HepG2 (cell line): Measurements from ENCODE around the gene BPIFB4. TPM values are rescaled to one million over a fixed set of nuclear protein-coding genes. Genes with fewer than 3 reads are reported as not detected.

ENCODE experiments used
- ATAC-seq: fragments of 200-7000 bp; cut with Tn5 transposase; 3 replicates; pipeline ENCODE4 v1.9.1; 2020; ENCODE audit warnings: mild to moderate bottlenecking, moderate library complexity
- BruUV-seq: library from RNA; stranded (reverse); fragments of 400-500 nt; replicated peaks from 2 replicates; lab custom pipeline; 2021; lab: Mats Ljungman, UMichigan
- CTCF ChIA-PET: fragments of 300-600 bp; formaldehyde crosslinking; extraction: SDS; loops from one replicate; lab custom pipeline; 2021; ENCODE audit warnings: low total read pairs, inconsistent platforms, low intra/inter-chr PET ratio; lab: Yijun Ruan, JAX
- POLR2A ChIA-PET: fragments of 350-600 bp; sonication (Branson Sonifier 250); formaldehyde crosslinking; loops from one replicate; lab custom pipeline; 2020; ENCODE audit warnings: antibody characterized with exemption, inconsistent platforms; lab: Yijun Ruan, JAX
- DNase-seq: peaks from one replicate; pipeline ENCODE4 v3.0.0-alpha.2; 2015; ENCODE audit warnings: low spot score
- FAIRE-seq: peaks from 3 replicates; lab custom pipeline; 2011; peaks lifted over from hg19 to GRCh38; lab: Jason Lieb, UNC
- H2AFZ ChIP-seq: one replicate; pipeline ENCODE4 v1.6.1; 2011; ENCODE audit warnings: low read length, inconsistent platforms
- H3K27ac ChIP-seq: fragments of 300-600 bp; 3 replicates; pipeline ENCODE4 v1.8.0; 2011; ENCODE audit warnings: mixed run types, mild to moderate bottlenecking, mixed read lengths, low read length, inconsistent platforms; ENCODE audit not compliant: insufficient read depth; ENCODE audit errors: extremely low read length
- H3K27me3 ChIP-seq, 2 experiments: fragments of 200-600 bp in 1 of 2; 2 replicates in 1 of 2; 3 replicates in 1 of 2; pipeline versions ENCODE4 v1.6.0 to v1.8.0; 2011; ENCODE audit warnings: low read length in 2 of 2, mild to moderate bottlenecking in 2 of 2, moderate library complexity in 2 of 2, inconsistent platforms in 1 of 2; ENCODE audit not compliant: insufficient read depth in 2 of 2, control insufficient read depth in 1 of 2
- H3K36me3 ChIP-seq, 2 experiments: fragments of 200-600 bp in 1 of 2; replicated peaks in 1 of 2; 2 replicates in 1 of 2; 3 replicates in 1 of 2; pipeline versions ENCODE4 v1.5.1 to v1.8.0; 2011; ENCODE audit warnings: low read length in 2 of 2, inconsistent platforms in 1 of 2; ENCODE audit not compliant: insufficient read depth in 2 of 2, control insufficient read depth in 1 of 2
- H3K4me1 ChIP-seq: 2 replicates; pipeline ENCODE4 v1.5.1; 2012; ENCODE audit warnings: low read length, inconsistent platforms; ENCODE audit not compliant: insufficient read depth
- H3K4me2 ChIP-seq: 2 replicates; pipeline ENCODE4 v1.6.0; 2011; ENCODE audit warnings: low read depth, low read length, inconsistent platforms
- H3K4me3 ChIP-seq, 3 experiments: fragments of 200-600 bp in 1 of 3; sonication (generic), shearing (Covaris generic) in 1 of 3; replicated peaks in 1 of 3; 2 replicates each; pipeline ENCODE4 v1.5.1; 2011 to 2016; ENCODE audit warnings: low read length in 3 of 3, inconsistent platforms in 2 of 3, low read depth in 2 of 3, mild to moderate bottlenecking in 2 of 3, control low read depth in 1 of 3, mixed read lengths in 1 of 3; ENCODE audit not compliant: insufficient read depth in 1 of 3
- H3K79me2 ChIP-seq: one replicate; pipeline ENCODE4 v1.6.1; 2011; ENCODE audit warnings: low read length, inconsistent platforms; ENCODE audit not compliant: insufficient read depth
- H3K9ac ChIP-seq: 2 replicates; pipeline ENCODE4 v1.6.0; 2011; ENCODE audit warnings: mild to moderate bottlenecking, low read depth, low read length, inconsistent platforms; ENCODE audit not compliant: insufficient read depth
- H3K9me3 ChIP-seq: 2 replicates; pipeline ENCODE4 v1.5.1; 2012; ENCODE audit warnings: mild to moderate bottlenecking, low read length
- H4K20me1 ChIP-seq: 2 replicates; pipeline ENCODE4 v1.6.0; 2011; ENCODE audit warnings: inconsistent platforms, mild to moderate bottlenecking, low read length, moderate library complexity; ENCODE audit not compliant: insufficient read depth
- AGO1 ChIP-seq: fragments of 200-400 bp; formaldehyde crosslinking; IDR thresholded peaks from 2 replicates; pipeline ENCODE4 v1.6.1; 2017; ENCODE audit warnings: mild to moderate bottlenecking, low read depth, low read length, moderate library complexity; ENCODE audit not compliant: poor library complexity, severe bottlenecking
- MTA3 ChIP-seq: sonication (generic); formaldehyde crosslinking; IDR thresholded peaks from 2 replicates; pipeline ENCODE4 v1.4.0; 2020; ENCODE audit warnings: missing genetic modification reagents
- POLR2A ChIP-seq, 2 experiments: IDR thresholded peaks; 2 replicates each; pipeline ENCODE4 v1.6.1; 2011; ENCODE audit warnings: low read depth in 2 of 2, low read length in 2 of 2, mild to moderate bottlenecking in 1 of 2, moderate library complexity in 1 of 2; ENCODE audit not compliant: insufficient read depth in 1 of 2
- POLR2G ChIP-seq: fragments of 200-400 bp; formaldehyde crosslinking; IDR thresholded peaks from 2 replicates; pipeline ENCODE4 v1.6.1; 2018; ENCODE audit warnings: mild to moderate bottlenecking, low read depth, low read length, moderate library complexity
- ZNF136 ChIP-seq: sonication (generic); formaldehyde crosslinking; IDR thresholded peaks from 2 replicates; pipeline ENCODE4 v1.8.1; 2022; ENCODE audit warnings: low read depth, mild to moderate bottlenecking, moderate library complexity, missing genetic modification reagents
- ZNF24 ChIP-seq: fragments of 450-650 bp; IDR thresholded peaks from 2 replicates; pipeline ENCODE4 v1.6.1; 2017; ENCODE audit warnings: antibody characterized with exemption, mild to moderate bottlenecking
- WGBS: methylation state at CpG from one replicate; pipeline ENCODE4 v1.1.6; 2017; ENCODE audit warnings: low lambda C conversion rate; 5-methylcytosine and 5-hydroxymethylcytosine counted together
- in situ Hi-C: cut with HindIII; loops from 2 replicates; pipeline ENCODE4 v1.10.0; 2017; ENCODE audit warnings: low pct_unique_long_range_greater_than_20kb; ENCODE audit not compliant: extremely low pct_ligation_motif_present
- intact Hi-C: fragments of 100-400 bp; cut with micrococcal nuclease; formaldehyde crosslinking; loops from one replicate; pipeline ENCODE4 v1.10.0; 2022; ENCODE audit not compliant: unreplicated experiment
- polyA plus RNA-seq, 8 experiments: library from polyadenylated mRNA; depleted of rRNA in 3 of 8; stranded (reverse) in 7 of 8; unstranded in 1 of 8; fragments of >200 nt; fragmentation: Illumina TruSeq in 4 of 8; extraction: Trizol in 4 of 8; gene quantifications; 2 replicates each; pipeline versions ENCODE4 v1.2.1 to v1.2.3, GENCODE V29; 2011 to 2016; ENCODE audit warnings: low read depth in 4 of 8, missing spikeins in 1 of 8, mixed read lengths in 1 of 8; ENCODE audit not compliant: insufficient read depth in 1 of 8
- total RNA-seq, 5 experiments: library from RNA; depleted of rRNA; stranded (reverse); fragments of >200 nt; fragmentation: Illumina TruSeq; extraction: Trizol; gene quantifications; 2 replicates each; pipeline ENCODE4 v1.2.3, GENCODE V29; 2016; ENCODE audit warnings: low read depth in 1 of 5

The BPIFB4 gene
- total and polyA plus RNA-seq, 2 of the 13 experiments (the other 11 are each of a cell fraction or from before 2014, with no cell fraction given) = 0.09 TPM; not detected in 1

- no peak overlapping the region for H3K4me3 ChIP-seq
- TF ChIP-seq AGO1 = peak; percentile 61
- TF ChIP-seq POLR2G = peak; percentile 6; the same call in 1 of the 2 replicates
- no peak for TF ChIP-seq ZNF136 (CRISPR knock-in tag)
- TF ChIP-seq, all 625 proteins: peak for 2
- Histone ChIP-seq H3K9ac (no peak overlapping the region), H3K9me3 (no peaks in the 10 kb centered on the region), H3K27me3 (peaks cover 1 to 23% of the 10 kb centered on the region in 2 experiments; a peak in 3 of 5 replicates), H3K79me2 (no peaks in the 10 kb centered on the region), H3K4me1 (peaks cover 25% of the 10 kb centered on the region), H4K20me1 (no peaks in the 10 kb centered on the region), H3K36me3 (no peaks in the 10 kb centered on the region), H3K4me2 (no peak overlapping the region), H3K27ac (no peak overlapping the region), H2AFZ (no peak overlapping the region)
- WGBS = 47% methylated on average over 9 of the region's 9 CpGs
- DNase-seq = no peak
- intact Hi-C loops = no loop called here
- ChIA-PET CTCF (no interaction called here), POLR2A (no interaction called here)
- no TSS peak for BruUV-seq
- in situ Hi-C loops = no loop called here
- FAIRE-seq = no peak
- peak; percentile 0; the same call in 2 of the 3 replicates for ATAC-seq
Observed at GRCh38 chr20:33030076-33030475, 49.4 kb upstream of the BPIFB4 start.

- 23% methylated on average over 6 of the region's 6 CpGs for WGBS
- no TSS peak for BruUV-seq
- Histone ChIP-seq H3K27ac (no peak overlapping the region), H4K20me1 (no peaks in the 10 kb centered on the region), H3K4me2 (no peak overlapping the region), H3K9ac (no peak overlapping the region), H3K4me3 (no peak overlapping the region), H3K4me1 (peaks cover 30% of the 10 kb centered on the region), H3K9me3 (no peaks in the 10 kb centered on the region), H3K27me3 (peaks cover 1 to 23% of the 10 kb centered on the region in 2 experiments; a peak in 3 of 5 replicates), H3K79me2 (no peaks in the 10 kb centered on the region), H2AFZ (no peak overlapping the region), H3K36me3 (no peaks in the 10 kb centered on the region)
- ATAC-seq = no peak
- in situ Hi-C loops = no loop called here
- intact Hi-C loops = no loop called here
- TF ChIP-seq ZNF24 (peak; percentile 92), MTA3 (CRISPR knock-in tag) (no peak), POLR2A (IDR thresholded peaks at IDR 0.05; ENCODE audit: insufficient read depth in 1 of 2, low read depth in 2 of 2, low read length in 2 of 2) (peak in 1 of 2 experiments; percentile 14; a peak in 1 of 4 replicates)
- CTCF ChIA-PET = no interaction called here
- no peak for DNase-seq
- FAIRE-seq = no peak
- POLR2A ChIA-PET = interaction anchor here (1.9 kb wide), 1 partner anchor 12 kb away, joined by 6 read pairs; no protein-coding TSS in a partner anchor
Observed at GRCh38 chr20:33030569-33030968, 48.9 kb upstream of the BPIFB4 start.
